ENCODE measurements around the gene MKNK2. TPM values are rescaled to one million over a fixed set of nuclear protein-coding genes. Genes with fewer than 3 reads are reported as not detected.

MKNK2 gene
- total RNA-seq, 2 donors from 2014 or later: 69.7 to 96.3 TPM

GRCh38 chr19:2014731-2015607 is 36.1 kb downstream of the MKNK2 start:
- Histone ChIP-seq H3K9me3 (no peaks in the 10 kb centered on the region), H3K4me3 (peak overlapping the region; percentile 77), H3K27ac (peak overlapping the region in 1 of 2 donors; percentile 12), H3K4me1 (ENCODE audit: control insufficient read depth in 1 of 2, low read depth in 2 of 2) (peaks cover 12 to 19% of the 10 kb centered on the region in 2 donors), H3K36me3 (no peaks in the 10 kb centered on the region), H3K27me3 (replicated peaks; ENCODE audit: insufficient read depth) (no peaks in the 10 kb centered on the region)
- ATAC-seq (ENCODE audit: insufficient number of reproducible peaks, low FRiP score, low read depth) (no peak), DNase-seq (ENCODE audit: low spot score) (no peak)
- no peak for TF ChIP-seq CTCF (IDR thresholded peaks at IDR 0.05)

DNA sequence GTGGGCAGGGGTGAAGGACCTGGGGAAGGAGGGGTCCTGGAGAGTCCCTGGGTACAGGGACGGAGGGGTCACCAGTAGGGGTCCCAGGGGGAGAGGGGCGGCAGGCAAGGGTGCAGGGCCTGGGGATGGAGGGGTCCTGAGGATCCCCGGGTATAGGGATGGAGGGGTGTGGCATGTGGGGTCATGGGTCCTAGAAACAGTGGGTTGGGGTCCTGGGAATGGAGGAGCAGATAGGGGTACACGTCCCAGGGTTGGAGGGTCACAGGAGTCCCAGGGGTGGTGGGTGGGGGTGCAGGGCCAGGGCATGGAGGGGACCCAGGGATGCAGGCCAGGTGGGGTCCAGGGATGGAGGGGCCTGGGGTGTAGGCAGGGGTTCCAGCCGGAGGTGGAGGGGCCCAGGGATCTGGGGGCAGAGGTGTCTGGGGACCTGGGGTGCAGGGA is 36.9 kb downstream of the MKNK2 start:
- Histone ChIP-seq H3K4me1 (ENCODE audit: control insufficient read depth in 1 of 2, low read depth in 2 of 2) (peaks cover 12 to 19% of the 10 kb centered on the region in 2 donors), H3K4me3 (peak overlapping the region; percentile 77), H3K27ac (no peak overlapping the region), H3K27me3 (replicated peaks; ENCODE audit: insufficient read depth) (no peaks in the 10 kb centered on the region), H3K9me3 (no peaks in the 10 kb centered on the region), H3K36me3 (no peaks in the 10 kb centered on the region)
- DNase-seq (ENCODE audit: low spot score): no peak
- no peak for TF ChIP-seq CTCF (IDR thresholded peaks at IDR 0.05)
- ATAC-seq (ENCODE audit: insufficient number of reproducible peaks, low FRiP score, low read depth): no peak

GRCh38 chr19:2013683-2013961 is 37.4 kb downstream of the MKNK2 start:
- no peaks in the 10 kb centered on the region for H3K36me3 ChIP-seq
- H3K4me3 ChIP-seq: no peak overlapping the region
- no peak for ATAC-seq (ENCODE audit: insufficient number of reproducible peaks, low FRiP score, low read depth)
- DNase-seq (ENCODE audit: low spot score): no peak
- no peaks in the 10 kb centered on the region for H3K27me3 ChIP-seq (replicated peaks; ENCODE audit: insufficient read depth)
- H3K9me3 ChIP-seq: no peaks in the 10 kb centered on the region
- no peak for TF ChIP-seq CTCF (IDR thresholded peaks at IDR 0.05)
- H3K27ac ChIP-seq: no peak overlapping the region
- peaks cover 12 to 19% of the 10 kb centered on the region in 2 donors for H3K4me1 ChIP-seq (ENCODE audit: control insufficient read depth in 1 of 2, low read depth in 2 of 2)

- H3K4me3 ChIP-seq: no peak overlapping the region
- no peak for DNase-seq (ENCODE audit: low spot score)
- no peaks in the 10 kb centered on the region for H3K9me3 ChIP-seq
- H3K27me3 ChIP-seq (replicated peaks; ENCODE audit: insufficient read depth): no peaks in the 10 kb centered on the region
- TF ChIP-seq CTCF (IDR thresholded peaks at IDR 0.05): no peak
- no peak overlapping the region for H3K27ac ChIP-seq
- no peaks in the 10 kb centered on the region for H3K36me3 ChIP-seq
- H3K4me1 ChIP-seq (ENCODE audit: control insufficient read depth in 1 of 2, low read depth in 2 of 2): peaks cover 12 to 19% of the 10 kb centered on the region in 2 donors
- no peak for ATAC-seq (ENCODE audit: insufficient number of reproducible peaks, low FRiP score, low read depth)
Measured at GRCh38 chr19:2012941-2013682, 37.9 kb downstream of the MKNK2 start.

GRCh38 chr19:2011169-2011568 is 39.9 kb downstream of the MKNK2 start:
- Histone ChIP-seq H3K27ac (no peak overlapping the region), H3K9me3 (no peaks in the 10 kb centered on the region), H3K4me3 (no peak overlapping the region), H3K4me1 (ENCODE audit: control insufficient read depth in 1 of 2, low read depth in 2 of 2) (peaks cover 10 to 14% of the 10 kb centered on the region in 2 donors), H3K27me3 (replicated peaks; ENCODE audit: insufficient read depth) (no peaks in the 10 kb centered on the region), H3K36me3 (no peaks in the 10 kb centered on the region)
- no peak for TF ChIP-seq CTCF (IDR thresholded peaks at IDR 0.05)
- ATAC-seq (ENCODE audit: insufficient number of reproducible peaks, low FRiP score, low read depth): no peak
- DNase-seq (ENCODE audit: low spot score): no peak

All from thoracic aorta (tissue), 2 donors.